Measurements from ENCODE around the gene SAMMSON.

- TF ChIP-seq CTCF (IDR thresholded peaks at IDR 0.05) = no peak
- no peak for TF ChIP-seq POLR2A (IDR thresholded peaks at IDR 0.05)
- no peak for TF ChIP-seq EP300 (IDR thresholded peaks at IDR 0.05)
- no peak for TF ChIP-seq POLR2AphosphoS5 (IDR thresholded peaks at IDR 0.05)
These were observed 6.6 kb downstream of the SAMMSON start for GRCh38 chr3:70006089-70006488.
